Liver (tissue), 9 donors: ENCODE measurements around the gene NDUFAF2. TPM values are rescaled to one million over a fixed set of nuclear protein-coding genes. Genes with fewer than 3 reads are reported as not detected.

Source experiments
- DNase-seq: peaks from one replicate; pipeline ENCODE4 v3.0.0-alpha.2; 2017; ENCODE audit warnings: low spot score
- H3K27ac ChIP-seq, 2 donors: one replicate each; pipeline ENCODE4 v1.7.0; 2013; ENCODE audit warnings: inconsistent platforms in 2 of 2, low read length in 2 of 2, control low read depth in 1 of 2, low read depth in 1 of 2, mild to moderate bottlenecking in 1 of 2
- H3K27me3 ChIP-seq, 4 donors: one replicate each; pipeline versions ENCODE4 v1.6.1 to v1.7.0; 2013; ENCODE audit warnings: low read length in 3 of 4, inconsistent platforms in 1 of 4, mild to moderate bottlenecking in 1 of 4, moderate library complexity in 1 of 4; ENCODE audit not compliant: control insufficient read depth in 4 of 4, insufficient read depth in 4 of 4
- H3K36me3 ChIP-seq, 4 donors: one replicate each; pipeline versions ENCODE4 v1.6.1 to v1.7.0; 2013; ENCODE audit warnings: low read length in 3 of 4, mild to moderate bottlenecking in 3 of 4, low read depth in 1 of 4, moderate library complexity in 1 of 4; ENCODE audit not compliant: control insufficient read depth in 4 of 4, insufficient read depth in 3 of 4
- H3K4me1 ChIP-seq, 4 donors: one replicate each; pipeline versions ENCODE4 v1.6.1 to v1.7.0; 2013; ENCODE audit warnings: low read length in 3 of 4, mild to moderate bottlenecking in 3 of 4, moderate library complexity in 1 of 4; ENCODE audit not compliant: control insufficient read depth in 4 of 4, insufficient read depth in 4 of 4
- H3K4me3 ChIP-seq, 3 donors: one replicate each; pipeline versions ENCODE4 v1.6.1 to v1.7.0; 2013; ENCODE audit warnings: low read length in 3 of 3, control low read depth in 1 of 3, low read depth in 1 of 3, mild to moderate bottlenecking in 1 of 3
- H3K9ac ChIP-seq, 2 donors: one replicate each; pipeline ENCODE4 v1.7.0; 2013; ENCODE audit warnings: low read length in 2 of 2, mild to moderate bottlenecking in 2 of 2, moderate library complexity in 2 of 2, control low read depth in 1 of 2, low read depth in 1 of 2
- H3K9me3 ChIP-seq, 4 donors: one replicate each; pipeline versions ENCODE4 v1.6.1 to v1.7.0; 2013; ENCODE audit warnings: low read length in 3 of 4; ENCODE audit not compliant: control insufficient read depth in 4 of 4
- EGR1 ChIP-seq, 2 donors: IDR thresholded peaks; 2 replicates each; pipeline ENCODE4 v1.6.1; 2016 to 2018; ENCODE audit warnings: antibody characterized with exemption in 2 of 2, low read depth in 2 of 2
- FOXA1 ChIP-seq: IDR thresholded peaks from 2 replicates; pipeline ENCODE4 v1.6.1; 2016; ENCODE audit warnings: antibody characterized with exemption
- FOXA2 ChIP-seq: IDR thresholded peaks from 2 replicates; pipeline ENCODE4 v1.6.1; 2016; ENCODE audit warnings: antibody characterized with exemption
- GABPA ChIP-seq, 2 donors: IDR thresholded peaks in 1 of 2; conservative IDR thresholded peaks in 1 of 2; 2 replicates each; pipeline ENCODE4 v1.6.1; 2016; ENCODE audit warnings: antibody characterized with exemption in 2 of 2, mild to moderate bottlenecking in 1 of 2, moderate library complexity in 1 of 2
- HNF4A ChIP-seq, 2 donors: conservative IDR thresholded peaks; 2 replicates each; pipeline ENCODE4 v1.6.1; 2016; ENCODE audit warnings: antibody characterized with exemption in 2 of 2, mild to moderate bottlenecking in 2 of 2
- HNF4G ChIP-seq: IDR thresholded peaks from 2 replicates; pipeline ENCODE4 v1.6.1; 2016; ENCODE audit warnings: antibody characterized with exemption
- JUND ChIP-seq, 2 donors: IDR thresholded peaks; 2 replicates each; pipeline ENCODE4 v1.6.1; 2016; ENCODE audit warnings: antibody characterized with exemption in 2 of 2
- NR2F2 ChIP-seq: IDR thresholded peaks from 2 replicates; pipeline ENCODE4 v1.6.1; 2016; ENCODE audit warnings: antibody characterized with exemption
- RAD21 ChIP-seq, 2 donors: IDR thresholded peaks; 2 replicates each; pipeline ENCODE4 v1.6.1; 2016; ENCODE audit warnings: antibody characterized with exemption in 2 of 2, mild to moderate bottlenecking in 2 of 2
- RXRA ChIP-seq, 2 donors: IDR thresholded peaks; 2 replicates each; pipeline ENCODE4 v1.6.1; 2017 to 2018; ENCODE audit warnings: antibody characterized with exemption in 2 of 2, mild to moderate bottlenecking in 1 of 2
- SP1 ChIP-seq: IDR thresholded peaks from 2 replicates; pipeline ENCODE4 v1.6.1; 2018; ENCODE audit warnings: antibody characterized with exemption, mild to moderate bottlenecking
- TAF1 ChIP-seq: conservative IDR thresholded peaks from 2 replicates; pipeline ENCODE4 v1.6.1; 2016; ENCODE audit warnings: antibody characterized with exemption, mild to moderate bottlenecking
- WGBS: extraction: QIAGEN DNeasy Blood & Tissue Kit; methylation state at CpG from one replicate; pipeline ENCODE4 v1.1.7; 2013; 5-methylcytosine and 5-hydroxymethylcytosine counted together
- polyA plus RNA-seq, 2 donors: library from polyadenylated mRNA; stranded (reverse) in 1 of 2; unstranded in 1 of 2; fragments of 200-250 nt in 1 of 2; fragments of >200 nt in 1 of 2; fragmentation: Nextera tagmentation in 1 of 2; extraction: Ambion mirVana in 1 of 2; gene quantifications; one replicate each; pipeline versions ENCODE4 v1.2.1 to v1.2.3, GENCODE V29; 2013 to 2015
- total RNA-seq, 2 donors: library from RNA; depleted of rRNA; stranded (reverse); fragments of >200 nt; gene quantifications; one replicate each; pipeline ENCODE4 v1.2.3, GENCODE V29; 2014
- TF ChIP-seq, protein P1 (sequence below): IDR thresholded peaks from 2 replicates; pipeline ENCODE4 v1.6.1; 2016; ENCODE audit warnings: antibody characterized with exemption, mild to moderate bottlenecking
- TF ChIP-seq, protein P2 (sequence below): IDR thresholded peaks from 2 replicates; pipeline ENCODE4 v1.6.1; 2016; ENCODE audit warnings: antibody characterized with exemption
- TF ChIP-seq, protein P3 (sequence below): IDR thresholded peaks from 2 replicates; pipeline ENCODE4 v1.6.1; 2016; ENCODE audit warnings: antibody characterized with exemption
- TF ChIP-seq, protein P4 (sequence below): fragments of 150-350 bp; IDR thresholded peaks from 2 replicates; pipeline ENCODE4 v1.5.1; 2017; ENCODE audit warnings: improper control_type of control experiment, low read depth, low read length; ENCODE audit not compliant: missing input control
- TF ChIP-seq, protein P5 (sequence below): IDR thresholded peaks from 2 replicates; pipeline ENCODE4 v1.6.1; 2016; ENCODE audit warnings: antibody characterized with exemption
- donor health status: healthy.
- donor health status: healthy.
- donor health status: healthy.
- donor health status: healthy.
- donor health status: healthy.

Gene NDUFAF2
- total and polyA plus RNA-seq, 4 donors, result 4.3 to 21.3 (median 12.5) TPM

DNA sequence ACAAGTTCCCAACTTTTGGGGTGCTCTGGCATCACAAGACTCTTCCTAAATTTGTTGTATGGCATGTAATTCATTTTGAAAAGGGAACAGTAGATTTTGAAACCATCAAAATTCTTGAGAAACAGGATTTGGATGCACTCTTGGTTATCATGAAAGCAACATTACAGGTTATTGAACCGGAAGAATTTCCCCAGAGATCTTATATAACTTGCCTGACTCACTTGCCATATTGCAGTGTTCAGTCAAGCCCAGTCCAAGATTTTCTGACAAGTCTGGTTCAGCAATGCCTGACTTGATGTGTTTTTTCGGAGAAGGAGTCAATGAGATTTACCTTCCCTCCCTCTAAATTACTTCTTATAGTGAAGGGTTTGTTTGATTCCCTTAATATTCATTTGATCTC, 185.3 kb downstream of the NDUFAF2 start:
- Histone ChIP-seq H3K4me3 (no peak overlapping the region), H3K36me3 (no peaks in the 10 kb centered on the region), H3K9me3 (no peaks in the 10 kb centered on the region), H3K27me3 (no peaks in the 10 kb centered on the region), H3K27ac (no peak overlapping the region), H3K9ac (no peak overlapping the region), H3K4me1 (no peaks in the 10 kb centered on the region)
- WGBS, result 90% methylated on average over 2 of the region's 2 CpGs
- no peak for DNase-seq
- no peak for TF ChIP-seq HNF4A (conservative IDR thresholded peaks at IDR 0.05)
- TF ChIP-seq RXRA (IDR thresholded peaks at IDR 0.05), result no peak
- no peak for TF ChIP-seq EGR1 (IDR thresholded peaks at IDR 0.05; ENCODE audit: low read depth in 2 of 2)
- no peak for TF ChIP-seq TAF1
- no peak for TF ChIP-seq GABPA (IDR thresholded peaks at IDR 0.05 in 1 of 2, conservative IDR thresholded peaks at IDR 0.05 in 1 of 2)
- TF ChIP-seq, protein P1, sequence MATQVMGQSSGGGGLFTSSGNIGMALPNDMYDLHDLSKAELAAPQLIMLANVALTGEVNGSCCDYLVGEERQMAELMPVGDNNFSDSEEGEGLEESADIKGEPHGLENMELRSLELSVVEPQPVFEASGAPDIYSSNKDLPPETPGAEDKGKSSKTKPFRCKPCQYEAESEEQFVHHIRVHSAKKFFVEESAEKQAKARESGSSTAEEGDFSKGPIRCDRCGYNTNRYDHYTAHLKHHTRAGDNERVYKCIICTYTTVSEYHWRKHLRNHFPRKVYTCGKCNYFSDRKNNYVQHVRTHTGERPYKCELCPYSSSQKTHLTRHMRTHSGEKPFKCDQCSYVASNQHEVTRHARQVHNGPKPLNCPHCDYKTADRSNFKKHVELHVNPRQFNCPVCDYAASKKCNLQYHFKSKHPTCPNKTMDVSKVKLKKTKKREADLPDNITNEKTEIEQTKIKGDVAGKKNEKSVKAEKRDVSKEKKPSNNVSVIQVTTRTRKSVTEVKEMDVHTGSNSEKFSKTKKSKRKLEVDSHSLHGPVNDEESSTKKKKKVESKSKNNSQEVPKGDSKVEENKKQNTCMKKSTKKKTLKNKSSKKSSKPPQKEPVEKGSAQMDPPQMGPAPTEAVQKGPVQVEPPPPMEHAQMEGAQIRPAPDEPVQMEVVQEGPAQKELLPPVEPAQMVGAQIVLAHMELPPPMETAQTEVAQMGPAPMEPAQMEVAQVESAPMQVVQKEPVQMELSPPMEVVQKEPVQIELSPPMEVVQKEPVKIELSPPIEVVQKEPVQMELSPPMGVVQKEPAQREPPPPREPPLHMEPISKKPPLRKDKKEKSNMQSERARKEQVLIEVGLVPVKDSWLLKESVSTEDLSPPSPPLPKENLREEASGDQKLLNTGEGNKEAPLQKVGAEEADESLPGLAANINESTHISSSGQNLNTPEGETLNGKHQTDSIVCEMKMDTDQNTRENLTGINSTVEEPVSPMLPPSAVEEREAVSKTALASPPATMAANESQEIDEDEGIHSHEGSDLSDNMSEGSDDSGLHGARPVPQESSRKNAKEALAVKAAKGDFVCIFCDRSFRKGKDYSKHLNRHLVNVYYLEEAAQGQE, result no peak
- TF ChIP-seq, protein P2, sequence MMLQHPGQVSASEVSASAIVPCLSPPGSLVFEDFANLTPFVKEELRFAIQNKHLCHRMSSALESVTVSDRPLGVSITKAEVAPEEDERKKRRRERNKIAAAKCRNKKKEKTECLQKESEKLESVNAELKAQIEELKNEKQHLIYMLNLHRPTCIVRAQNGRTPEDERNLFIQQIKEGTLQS, result no peak
- no peak for TF ChIP-seq JUND (IDR thresholded peaks at IDR 0.05)

DNA sequence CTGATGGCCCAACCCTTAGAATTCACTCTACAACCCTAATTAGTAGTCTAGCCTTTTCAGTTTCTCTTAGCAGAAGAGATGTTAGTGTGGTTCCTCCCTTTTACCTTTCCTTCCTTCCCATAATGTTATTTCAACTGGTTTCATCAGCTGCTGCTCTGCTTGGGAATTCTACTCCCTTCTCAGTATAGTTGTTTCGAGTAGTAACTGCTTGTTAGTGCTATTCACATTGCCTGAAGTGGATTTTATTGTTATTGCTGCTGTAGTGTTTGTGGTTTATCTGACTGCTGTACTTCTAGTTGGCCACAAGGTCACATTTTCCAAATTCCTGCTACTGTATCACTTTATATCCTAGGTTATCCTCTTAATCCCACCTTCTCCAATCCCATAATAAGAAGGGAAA, 187.6 kb downstream of the NDUFAF2 start:
- WGBS, result 90% methylated on average over 1 of the region's 1 CpG
- Histone ChIP-seq H3K4me3 (no peak overlapping the region), H3K9me3 (no peaks in the 10 kb centered on the region), H3K27me3 (no peaks in the 10 kb centered on the region), H3K9ac (no peak overlapping the region), H3K4me1 (no peaks in the 10 kb centered on the region), H3K36me3 (no peaks in the 10 kb centered on the region), H3K27ac (no peak overlapping the region)
- TF ChIP-seq NR2F2, result no peak
- no peak for TF ChIP-seq JUND (IDR thresholded peaks at IDR 0.05)
- TF ChIP-seq EGR1 (IDR thresholded peaks at IDR 0.05; ENCODE audit: low read depth in 2 of 2), result no peak
- no peak for TF ChIP-seq HNF4A (conservative IDR thresholded peaks at IDR 0.05)
- TF ChIP-seq, protein P1, result no peak
- TF ChIP-seq, protein P2, result no peak
- TF ChIP-seq HNF4G, result no peak
- TF ChIP-seq, protein P3, sequence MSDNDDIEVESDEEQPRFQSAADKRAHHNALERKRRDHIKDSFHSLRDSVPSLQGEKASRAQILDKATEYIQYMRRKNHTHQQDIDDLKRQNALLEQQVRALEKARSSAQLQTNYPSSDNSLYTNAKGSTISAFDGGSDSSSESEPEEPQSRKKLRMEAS, result no peak
- TF ChIP-seq RXRA (IDR thresholded peaks at IDR 0.05), result no peak
- TF ChIP-seq TAF1, result no peak
- TF ChIP-seq GABPA (IDR thresholded peaks at IDR 0.05 in 1 of 2, conservative IDR thresholded peaks at IDR 0.05 in 1 of 2), result no peak
- TF ChIP-seq, protein P4, sequence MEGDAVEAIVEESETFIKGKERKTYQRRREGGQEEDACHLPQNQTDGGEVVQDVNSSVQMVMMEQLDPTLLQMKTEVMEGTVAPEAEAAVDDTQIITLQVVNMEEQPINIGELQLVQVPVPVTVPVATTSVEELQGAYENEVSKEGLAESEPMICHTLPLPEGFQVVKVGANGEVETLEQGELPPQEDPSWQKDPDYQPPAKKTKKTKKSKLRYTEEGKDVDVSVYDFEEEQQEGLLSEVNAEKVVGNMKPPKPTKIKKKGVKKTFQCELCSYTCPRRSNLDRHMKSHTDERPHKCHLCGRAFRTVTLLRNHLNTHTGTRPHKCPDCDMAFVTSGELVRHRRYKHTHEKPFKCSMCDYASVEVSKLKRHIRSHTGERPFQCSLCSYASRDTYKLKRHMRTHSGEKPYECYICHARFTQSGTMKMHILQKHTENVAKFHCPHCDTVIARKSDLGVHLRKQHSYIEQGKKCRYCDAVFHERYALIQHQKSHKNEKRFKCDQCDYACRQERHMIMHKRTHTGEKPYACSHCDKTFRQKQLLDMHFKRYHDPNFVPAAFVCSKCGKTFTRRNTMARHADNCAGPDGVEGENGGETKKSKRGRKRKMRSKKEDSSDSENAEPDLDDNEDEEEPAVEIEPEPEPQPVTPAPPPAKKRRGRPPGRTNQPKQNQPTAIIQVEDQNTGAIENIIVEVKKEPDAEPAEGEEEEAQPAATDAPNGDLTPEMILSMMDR, result no peak
- TF ChIP-seq FOXA2, result no peak
- TF ChIP-seq, protein P5, sequence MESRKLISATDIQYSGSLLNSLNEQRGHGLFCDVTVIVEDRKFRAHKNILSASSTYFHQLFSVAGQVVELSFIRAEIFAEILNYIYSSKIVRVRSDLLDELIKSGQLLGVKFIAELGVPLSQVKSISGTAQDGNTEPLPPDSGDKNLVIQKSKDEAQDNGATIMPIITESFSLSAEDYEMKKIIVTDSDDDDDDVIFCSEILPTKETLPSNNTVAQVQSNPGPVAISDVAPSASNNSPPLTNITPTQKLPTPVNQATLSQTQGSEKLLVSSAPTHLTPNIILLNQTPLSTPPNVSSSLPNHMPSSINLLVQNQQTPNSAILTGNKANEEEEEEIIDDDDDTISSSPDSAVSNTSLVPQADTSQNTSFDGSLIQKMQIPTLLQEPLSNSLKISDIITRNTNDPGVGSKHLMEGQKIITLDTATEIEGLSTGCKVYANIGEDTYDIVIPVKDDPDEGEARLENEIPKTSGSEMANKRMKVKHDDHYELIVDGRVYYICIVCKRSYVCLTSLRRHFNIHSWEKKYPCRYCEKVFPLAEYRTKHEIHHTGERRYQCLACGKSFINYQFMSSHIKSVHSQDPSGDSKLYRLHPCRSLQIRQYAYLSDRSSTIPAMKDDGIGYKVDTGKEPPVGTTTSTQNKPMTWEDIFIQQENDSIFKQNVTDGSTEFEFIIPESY, result no peak
- no peak for TF ChIP-seq FOXA1
- no peak for TF ChIP-seq RAD21 (IDR thresholded peaks at IDR 0.05)
- no peak for TF ChIP-seq SP1
- no peak for DNase-seq
